Fibroblast of lung (primary cell): ENCODE results near the gene TXK. TPM values are rescaled to one million over a fixed set of nuclear protein-coding genes. Genes with fewer than 3 reads are reported as not detected.

Experiments used
- DNase-seq, 2 donors: peaks; one replicate each; pipeline versions ENCODE4 v3.0.0 to v3.0.0-alpha.2; 2010; ENCODE audit warnings: low read depth in 2 of 2
- H2AFZ ChIP-seq: 2 replicates; pipeline ENCODE4 v1.5.1; 2012; ENCODE audit warnings: low read length, control low read depth, inconsistent platforms
- H3K27ac ChIP-seq: 2 replicates; pipeline ENCODE4 v1.5.1; 2011; ENCODE audit warnings: low read length, control low read depth; ENCODE audit not compliant: insufficient read depth
- H3K27me3 ChIP-seq: 2 replicates; pipeline ENCODE4 v1.5.1; 2011; ENCODE audit warnings: mild to moderate bottlenecking, low read length; ENCODE audit not compliant: control insufficient read depth, insufficient read depth
- H3K36me3 ChIP-seq: 2 replicates; pipeline ENCODE4 v1.5.1; 2011; ENCODE audit warnings: low read length; ENCODE audit not compliant: control insufficient read depth, insufficient read depth
- H3K4me1 ChIP-seq: 2 replicates; pipeline ENCODE4 v1.5.1; 2011; ENCODE audit warnings: low read length; ENCODE audit not compliant: control insufficient read depth, insufficient read depth; ENCODE audit errors: extremely low read depth
- H3K4me2 ChIP-seq: 2 replicates; pipeline ENCODE4 v1.5.1; 2011; ENCODE audit warnings: low read length, control low read depth; ENCODE audit not compliant: insufficient read depth; ENCODE audit errors: extremely low read depth
- H3K4me3 ChIP-seq, 4 experiments: fragments of 200-600 bp in 1 of 4; sonication (generic) in 1 of 4; replicated peaks in 1 of 4; 2 replicates each; pipeline ENCODE4 v1.5.1; 2011 to 2016; ENCODE audit warnings: low read length in 4 of 4, low read depth in 3 of 4, mild to moderate bottlenecking in 3 of 4, control low read depth in 2 of 4, inconsistent platforms in 1 of 4, mixed read lengths in 1 of 4; ENCODE audit not compliant: insufficient read depth in 1 of 4; ENCODE audit errors: control extremely low read depth in 1 of 4
- H3K79me2 ChIP-seq: 2 replicates; pipeline ENCODE4 v1.5.1; 2012; ENCODE audit warnings: mild to moderate bottlenecking, low read length, inconsistent platforms; ENCODE audit not compliant: control insufficient read depth, insufficient read depth
- H3K9ac ChIP-seq: 2 replicates; pipeline ENCODE4 v1.5.1; 2011; ENCODE audit warnings: mild to moderate bottlenecking, low read length, control low read depth; ENCODE audit not compliant: insufficient read depth
- H3K9me3 ChIP-seq: 2 replicates; pipeline ENCODE4 v1.5.1; 2012; ENCODE audit warnings: low read depth, low read length; ENCODE audit not compliant: control insufficient read depth, insufficient read depth
- H4K20me1 ChIP-seq: 2 replicates; pipeline ENCODE4 v1.5.1; 2011; ENCODE audit warnings: low read length; ENCODE audit not compliant: control insufficient read depth, insufficient read depth; ENCODE audit errors: extremely low read depth
- EZH2 ChIP-seq: IDR thresholded peaks from 2 replicates; pipeline ENCODE4 v1.5.1; 2012; ENCODE audit warnings: low read length, control low read depth, mild to moderate bottlenecking; ENCODE audit errors: missing control alignments
- polyA plus RNA-seq, 2 donors: library from polyadenylated mRNA; depleted of rRNA in 1 of 2; stranded (reverse) in 1 of 2; unstranded in 1 of 2; fragments of >200 nt; gene quantifications; 2 replicates each; pipeline ENCODE4 v1.2.1, GENCODE V29; 2011 to 2012; ENCODE audit warnings: missing spikeins in 1 of 2
- total RNA-seq: library from RNA; depleted of rRNA; stranded (reverse); fragments of >200 nt; gene quantifications from 2 replicates; pipeline ENCODE4 v1.2.1, GENCODE V29; 2014
- TF ChIP-seq, protein P1 (sequence below), 2 donors: IDR thresholded peaks in 1 of 2; conservative IDR thresholded peaks in 1 of 2; 1 replicate in 1 of 2; 2 replicates in 1 of 2; pipeline ENCODE4 v1.5.1; 2011 to 2012; ENCODE audit warnings: low read length in 2 of 2, control low read depth in 1 of 2, inconsistent platforms in 1 of 2, low read depth in 1 of 2, mild to moderate bottlenecking in 1 of 2

Gene TXK
- total and polyA plus RNA-seq, 2 donors (not counting 1 experiment from before 2014, with no cell fraction given), result 0.05 to 0.66 TPM

DNA sequence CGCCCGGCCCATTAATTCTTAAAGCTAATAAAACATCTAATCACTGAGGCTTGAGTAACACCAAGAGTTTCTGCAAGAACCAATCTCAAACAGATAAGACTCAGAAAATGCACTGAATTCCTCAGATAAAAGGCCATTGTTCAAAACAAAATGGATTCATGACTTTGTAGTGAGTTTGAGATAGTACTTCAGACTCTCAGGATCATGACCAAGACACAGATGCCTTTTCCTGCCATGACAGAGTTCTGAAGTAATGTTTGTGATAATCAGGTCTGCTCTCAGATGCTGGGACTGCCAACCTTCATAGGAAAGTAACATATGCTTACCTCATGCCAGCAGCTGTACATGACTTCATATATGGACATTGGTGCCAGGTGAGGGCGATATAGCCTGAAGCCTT lies 62.9 kb downstream of the TXK start:
- H3K79me2 ChIP-seq, result no peaks in the 10 kb centered on the region
- TF ChIP-seq, protein P1, sequence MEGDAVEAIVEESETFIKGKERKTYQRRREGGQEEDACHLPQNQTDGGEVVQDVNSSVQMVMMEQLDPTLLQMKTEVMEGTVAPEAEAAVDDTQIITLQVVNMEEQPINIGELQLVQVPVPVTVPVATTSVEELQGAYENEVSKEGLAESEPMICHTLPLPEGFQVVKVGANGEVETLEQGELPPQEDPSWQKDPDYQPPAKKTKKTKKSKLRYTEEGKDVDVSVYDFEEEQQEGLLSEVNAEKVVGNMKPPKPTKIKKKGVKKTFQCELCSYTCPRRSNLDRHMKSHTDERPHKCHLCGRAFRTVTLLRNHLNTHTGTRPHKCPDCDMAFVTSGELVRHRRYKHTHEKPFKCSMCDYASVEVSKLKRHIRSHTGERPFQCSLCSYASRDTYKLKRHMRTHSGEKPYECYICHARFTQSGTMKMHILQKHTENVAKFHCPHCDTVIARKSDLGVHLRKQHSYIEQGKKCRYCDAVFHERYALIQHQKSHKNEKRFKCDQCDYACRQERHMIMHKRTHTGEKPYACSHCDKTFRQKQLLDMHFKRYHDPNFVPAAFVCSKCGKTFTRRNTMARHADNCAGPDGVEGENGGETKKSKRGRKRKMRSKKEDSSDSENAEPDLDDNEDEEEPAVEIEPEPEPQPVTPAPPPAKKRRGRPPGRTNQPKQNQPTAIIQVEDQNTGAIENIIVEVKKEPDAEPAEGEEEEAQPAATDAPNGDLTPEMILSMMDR (conservative IDR thresholded peaks at IDR 0.05 in 1 of 2, IDR thresholded peaks at IDR 0.05 in 1 of 2; ENCODE audit: low read depth in 1 of 2, low read length in 2 of 2), result no peak
- TF ChIP-seq EZH2, result no peak
- no peak overlapping the region for H3K4me2 ChIP-seq
- H3K36me3 ChIP-seq, result no peaks in the 10 kb centered on the region
- no peak overlapping the region for H3K9ac ChIP-seq
- no peaks in the 10 kb centered on the region for H4K20me1 ChIP-seq
- DNase-seq, result peak in 1 of 2 donors; percentile 77
- H3K4me1 ChIP-seq, result no peaks in the 10 kb centered on the region
- no peak overlapping the region for H2AFZ ChIP-seq
- no peaks in the 10 kb centered on the region for H3K27me3 ChIP-seq
- H3K27ac ChIP-seq, result no peak overlapping the region
- no peak overlapping the region for H3K4me3 ChIP-seq
- H3K9me3 ChIP-seq, result no peaks in the 10 kb centered on the region

DNA sequence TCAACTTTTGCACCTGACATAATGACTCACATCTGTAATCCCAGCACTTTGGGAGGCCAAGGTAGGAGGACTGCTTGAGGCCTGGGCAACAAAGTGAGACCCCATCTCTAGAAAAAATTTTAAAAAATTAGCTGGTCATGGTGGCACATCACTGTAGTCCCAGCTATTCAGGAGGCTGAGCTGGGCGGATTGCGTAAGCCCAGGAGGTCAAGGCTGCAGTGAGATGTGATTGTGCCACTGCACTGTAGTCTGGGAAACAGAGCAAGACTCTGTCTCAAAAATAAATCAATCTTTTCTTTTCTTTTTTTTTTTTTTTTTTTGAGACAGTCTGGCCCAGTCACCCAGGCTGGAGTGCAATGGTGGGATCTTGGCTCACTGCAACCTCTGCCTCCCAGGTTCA lies 65.0 kb downstream of the TXK start:
- no peaks in the 10 kb centered on the region for H3K4me1 ChIP-seq
- no peak overlapping the region for H3K4me2 ChIP-seq

GRCh38 chr4:48068182-48068581 lies 65.9 kb downstream of the TXK start:
- no peak overlapping the region for H3K4me3 ChIP-seq
- no peak overlapping the region for H3K4me2 ChIP-seq
- no peaks in the 10 kb centered on the region for H3K4me1 ChIP-seq
- no peak for DNase-seq
- no peak for TF ChIP-seq EZH2
- H3K27ac ChIP-seq, result no peak overlapping the region
- H3K9me3 ChIP-seq, result no peaks in the 10 kb centered on the region
- no peak overlapping the region for H2AFZ ChIP-seq
- H3K36me3 ChIP-seq, result no peaks in the 10 kb centered on the region
- no peak overlapping the region for H3K9ac ChIP-seq
- no peaks in the 10 kb centered on the region for H3K79me2 ChIP-seq
- no peaks in the 10 kb centered on the region for H3K27me3 ChIP-seq
- H4K20me1 ChIP-seq, result no peaks in the 10 kb centered on the region

More for the DNA sequence above, 65.0 kb downstream of the TXK start:
- Histone ChIP-seq H3K9ac (no peak overlapping the region), H2AFZ (no peak overlapping the region), H4K20me1 (no peaks in the 10 kb centered on the region), H3K9me3 (no peaks in the 10 kb centered on the region), H3K79me2 (no peaks in the 10 kb centered on the region), H3K4me3 (no peak overlapping the region), H3K36me3 (no peaks in the 10 kb centered on the region), H3K27ac (no peak overlapping the region), H3K27me3 (no peaks in the 10 kb centered on the region)
- TF ChIP-seq EZH2, result no peak
- TF ChIP-seq, protein P1 (conservative IDR thresholded peaks at IDR 0.05 in 1 of 2, IDR thresholded peaks at IDR 0.05 in 1 of 2; ENCODE audit: low read depth in 1 of 2, low read length in 2 of 2), result no peak
- DNase-seq, result no peak
